HAP-1 (cell line): ENCODE results near the gene SEC61G.

Experiments
- DNase-seq, 2 experiments: peaks; one replicate each; pipeline ENCODE4 v3.0.0-alpha.2; 2016 to 2020; ENCODE audit warnings: low spot score in 2 of 2
- H3K27me3 ChIP-seq: fragments of 250-450 bp; sonication (Bioruptor Pico); 2 replicates; pipeline ENCODE4 v1.5.1; 2020; ENCODE audit warnings: low read depth, mild to moderate bottlenecking, moderate library complexity
- H3K36me3 ChIP-seq: fragments of 250-450 bp; sonication (Bioruptor Pico); replicated peaks from 2 replicates; pipeline ENCODE4 v1.5.1; 2020; ENCODE audit warnings: mild to moderate bottlenecking
- H3K4me1 ChIP-seq: fragments of 250-450 bp; sonication (Bioruptor Pico); 2 replicates; pipeline ENCODE4 v1.5.1; 2020; ENCODE audit warnings: mild to moderate bottlenecking
- H3K4me3 ChIP-seq: fragments of 250-450 bp; sonication (Bioruptor Pico); 2 replicates; pipeline ENCODE4 v1.5.1; 2020; ENCODE audit warnings: mild to moderate bottlenecking, moderate library complexity
- H3K9me3 ChIP-seq: fragments of 250-450 bp; sonication (Bioruptor Pico); 2 replicates; pipeline ENCODE4 v1.5.1; 2020; ENCODE audit warnings: mild to moderate bottlenecking, moderate library complexity
- in situ Hi-C: fragments of 300-500 bp; cut with MboI; formaldehyde crosslinking; loops from 3 replicates; pipeline ENCODE4 v1.14.3; 2020; ENCODE audit warnings: low sequenced_read_pairs, inconsistent platforms, mixed read lengths

The SEC61G gene

GRCh38 chr7:54738737-54739136, 20.3 kb downstream of the SEC61G start:
- in situ Hi-C loops, result no loop called here
- Histone ChIP-seq H3K9me3 (no peaks in the 10 kb centered on the region), H3K4me1 (no peaks in the 10 kb centered on the region), H3K4me3 (no peak overlapping the region), H3K36me3 (no peaks in the 10 kb centered on the region), H3K27me3 (no peaks in the 10 kb centered on the region)
- no peak for DNase-seq

- DNase-seq, result no peak
- H3K9me3 ChIP-seq, result no peaks in the 10 kb centered on the region
- in situ Hi-C loops, result no loop called here
These were observed 29.9 kb downstream of the SEC61G start for GRCh38 chr7:54729107-54729506.

GRCh38 chr7:54728411-54728810, 30.6 kb downstream of the SEC61G start:
- no peak for DNase-seq
- in situ Hi-C loops, result no loop called here
- Histone ChIP-seq H3K27me3 (no peaks in the 10 kb centered on the region), H3K9me3 (no peaks in the 10 kb centered on the region), H3K4me3 (no peak overlapping the region), H3K4me1 (no peaks in the 10 kb centered on the region), H3K36me3 (no peaks in the 10 kb centered on the region)

More at GRCh38 chr7:54729107-54729506, 29.9 kb downstream of the SEC61G start:
- no peaks in the 10 kb centered on the region for H3K4me1 ChIP-seq
- H3K36me3 ChIP-seq, result no peaks in the 10 kb centered on the region
- H3K4me3 ChIP-seq, result no peak overlapping the region
- no peaks in the 10 kb centered on the region for H3K27me3 ChIP-seq

GRCh38 chr7:54725255-54725654, 33.8 kb downstream of the SEC61G start:
- in situ Hi-C loops, result no loop called here
- DNase-seq, result no peak
- Histone ChIP-seq H3K4me3 (no peak overlapping the region), H3K9me3 (no peaks in the 10 kb centered on the region), H3K27me3 (no peaks in the 10 kb centered on the region), H3K4me1 (no peaks in the 10 kb centered on the region), H3K36me3 (no peaks in the 10 kb centered on the region)

GRCh38 chr7:54722502-54722901, 36.5 kb downstream of the SEC61G start:
- no peak overlapping the region for H3K4me3 ChIP-seq
- in situ Hi-C loops, result no loop called here
- H3K36me3 ChIP-seq, result no peaks in the 10 kb centered on the region
- H3K27me3 ChIP-seq, result no peaks in the 10 kb centered on the region
- H3K4me1 ChIP-seq, result no peaks in the 10 kb centered on the region
- no peaks in the 10 kb centered on the region for H3K9me3 ChIP-seq
- DNase-seq, result no peak

- Histone ChIP-seq H3K4me1 (no peaks in the 10 kb centered on the region), H3K9me3 (no peaks in the 10 kb centered on the region), H3K27me3 (no peaks in the 10 kb centered on the region), H3K4me3 (no peak overlapping the region), H3K36me3 (no peaks in the 10 kb centered on the region)
- no peak for DNase-seq
- in situ Hi-C loops, result no loop called here
These were observed 37.0 kb downstream of the SEC61G start for GRCh38 chr7:54722026-54722425.

GRCh38 chr7:54719974-54720373, 39.0 kb downstream of the SEC61G start:
- no peaks in the 10 kb centered on the region for H3K9me3 ChIP-seq
- no peak for DNase-seq
- no peaks in the 10 kb centered on the region for H3K36me3 ChIP-seq
- no peaks in the 10 kb centered on the region for H3K4me1 ChIP-seq
- in situ Hi-C loops, result no loop called here
- no peaks in the 10 kb centered on the region for H3K27me3 ChIP-seq
- H3K4me3 ChIP-seq, result no peak overlapping the region

GRCh38 chr7:54719425-54719824, 39.6 kb downstream of the SEC61G start:
- no peaks in the 10 kb centered on the region for H3K4me1 ChIP-seq
- no peaks in the 10 kb centered on the region for H3K27me3 ChIP-seq
- H3K36me3 ChIP-seq, result no peaks in the 10 kb centered on the region
- no peak for DNase-seq
- in situ Hi-C loops, result no loop called here
- no peaks in the 10 kb centered on the region for H3K9me3 ChIP-seq
- H3K4me3 ChIP-seq, result no peak overlapping the region

- in situ Hi-C loops, result no loop called here
- DNase-seq, result no peak
These were observed 46.2 kb downstream of the SEC61G start for GRCh38 chr7:54712820-54713219.

GRCh38 chr7:54711900-54712595, 47.0 kb downstream of the SEC61G start:
- Histone ChIP-seq H3K36me3 (no peaks in the 10 kb centered on the region), H3K4me3 (no peak overlapping the region), H3K4me1 (no peaks in the 10 kb centered on the region), H3K9me3 (no peaks in the 10 kb centered on the region), H3K27me3 (no peaks in the 10 kb centered on the region)
- in situ Hi-C loops, result no loop called here
- no peak for DNase-seq

More at GRCh38 chr7:54712820-54713219, 46.2 kb downstream of the SEC61G start:
- no peaks in the 10 kb centered on the region for H3K36me3 ChIP-seq
- H3K4me1 ChIP-seq, result no peaks in the 10 kb centered on the region
- H3K27me3 ChIP-seq, result no peaks in the 10 kb centered on the region
- H3K4me3 ChIP-seq, result no peak overlapping the region
- no peaks in the 10 kb centered on the region for H3K9me3 ChIP-seq

- in situ Hi-C loops, result no loop called here
These were observed 49.7 kb downstream of the SEC61G start for GRCh38 chr7:54709283-54709682.

GRCh38 chr7:54705436-54705835, 53.6 kb downstream of the SEC61G start:
- no peaks in the 10 kb centered on the region for H3K36me3 ChIP-seq
- in situ Hi-C loops, result no loop called here
- no peaks in the 10 kb centered on the region for H3K9me3 ChIP-seq
- H3K27me3 ChIP-seq, result 0 out of 2 replicates have a peak, but pooled peaks cover 3% of the 10 kb centered on the region
- no peak overlapping the region for H3K4me3 ChIP-seq
- H3K4me1 ChIP-seq, result no peaks in the 10 kb centered on the region
- no peak for DNase-seq

More at GRCh38 chr7:54709283-54709682, 49.7 kb downstream of the SEC61G start:
- Histone ChIP-seq H3K4me3 (no peak overlapping the region), H3K4me1 (no peaks in the 10 kb centered on the region), H3K36me3 (no peaks in the 10 kb centered on the region), H3K9me3 (no peaks in the 10 kb centered on the region), H3K27me3 (0 out of 2 replicates have a peak, but pooled peaks cover 3% of the 10 kb centered on the region)
- no peak for DNase-seq

- Histone ChIP-seq H3K9me3 (no peaks in the 10 kb centered on the region), H3K36me3 (no peaks in the 10 kb centered on the region), H3K27me3 (0 out of 2 replicates have a peak, but pooled peaks cover 3% of the 10 kb centered on the region), H3K4me3 (no peak overlapping the region), H3K4me1 (no peaks in the 10 kb centered on the region)
- in situ Hi-C loops, result no loop called here
- DNase-seq, result no peak
These were observed 54.2 kb downstream of the SEC61G start for GRCh38 chr7:54704851-54705250.
